IMR-90 (cell line): ENCODE results near the gene IFIT3. TPM values are rescaled to one million over a fixed set of nuclear protein-coding genes. Genes with fewer than 3 reads are reported as not detected.

ENCODE experiments used
- ATAC-seq: fragments of 200-7000 bp; cut with Tn5 transposase; 2 replicates; pipeline ENCODE4 v1.9.1; 2020; ENCODE audit warnings: low read depth, mild to moderate bottlenecking, moderate library complexity
- BruUV-seq: library from RNA; stranded (reverse); fragments of 400-500 nt; replicated peaks from 2 replicates; lab custom pipeline; 2021; lab: Mats Ljungman, UMichigan
- CTCF ChIA-PET: fragments of 300-600 bp; formaldehyde crosslinking; extraction: SDS; loops from one replicate; lab custom pipeline; 2021; ENCODE audit warnings: antibody characterized with exemption; lab: Yijun Ruan, JAX
- POLR2A ChIA-PET: fragments of 300-600 bp; sonication (Branson Sonifier 250); formaldehyde crosslinking; loops from one replicate; lab custom pipeline; 2022; ENCODE audit warnings: antibody characterized with exemption; ENCODE audit not compliant: unreplicated experiment; lab: Charles Lee
- DNase-seq: peaks from one replicate; pipeline ENCODE4 v3.0.0; 2013
- H2AFZ ChIP-seq: replicated peaks from 2 replicates; pipeline ENCODE3; 2013; ENCODE audit warnings: low read length, mild to moderate bottlenecking; ENCODE audit not compliant: poor library complexity
- H2AK5ac ChIP-seq: 2 replicates; pipeline ENCODE4 v1.6.1; 2013; ENCODE audit warnings: low read depth, low read length, inconsistent platforms
- H2AK9ac ChIP-seq: replicated peaks from 2 replicates; pipeline ENCODE3; 2013; ENCODE audit warnings: mild to moderate bottlenecking, low read depth, low read length, moderate library complexity; ENCODE audit not compliant: poor library complexity
- H2BK120ac ChIP-seq: 2 replicates; pipeline ENCODE4 v1.6.1; 2013; ENCODE audit warnings: low read depth, low read length, inconsistent platforms
- H2BK15ac ChIP-seq: 3 replicates; pipeline ENCODE4 v1.6.1; 2013; ENCODE audit warnings: low read depth, low read length, inconsistent platforms
- H2BK20ac ChIP-seq: 2 replicates; pipeline ENCODE4 v1.6.1; 2013; ENCODE audit warnings: low read depth, mild to moderate bottlenecking, inconsistent platforms, low read length, moderate library complexity
- H2BK5ac ChIP-seq: 2 replicates; pipeline ENCODE4 v1.6.1; 2013; ENCODE audit warnings: mild to moderate bottlenecking, low read depth, low read length, inconsistent platforms; ENCODE audit not compliant: poor library complexity, severe bottlenecking
- H3K14ac ChIP-seq: replicated peaks from 2 replicates; pipeline ENCODE4 v1.6.1; 2013; ENCODE audit warnings: low read depth, low read length, inconsistent platforms
- H3K18ac ChIP-seq: 2 replicates; pipeline ENCODE4 v1.6.1; 2013; ENCODE audit warnings: low read depth, low read length, control low read depth
- H3K23ac ChIP-seq: 2 replicates; pipeline ENCODE4 v1.6.1; 2013; ENCODE audit warnings: low read depth, low read length, inconsistent platforms
- H3K27ac ChIP-seq: 2 replicates; pipeline ENCODE4 v1.5.1; 2013; ENCODE audit warnings: mild to moderate bottlenecking, control low read depth, low read length; ENCODE audit not compliant: insufficient read depth
- H3K27me3 ChIP-seq: 2 replicates; pipeline ENCODE4 v1.6.1; 2013; ENCODE audit warnings: low read length; ENCODE audit not compliant: control insufficient read depth, insufficient read depth
- H3K36me3 ChIP-seq: 2 replicates; pipeline ENCODE4 v1.6.1; 2013; ENCODE audit warnings: low read length, mixed read lengths; ENCODE audit not compliant: control insufficient read depth, insufficient read depth
- H3K4ac ChIP-seq: 2 replicates; pipeline ENCODE4 v1.6.1; 2013; ENCODE audit warnings: low read depth, low read length, inconsistent platforms
- H3K4me1 ChIP-seq: 2 replicates; pipeline ENCODE4 v1.6.1; 2013; ENCODE audit warnings: low read length, mixed read lengths; ENCODE audit not compliant: control insufficient read depth, insufficient read depth
- H3K4me2 ChIP-seq: 2 replicates; pipeline ENCODE4 v1.6.1; 2013; ENCODE audit warnings: low read depth, mild to moderate bottlenecking, control low read depth, low read length, moderate library complexity
- H3K4me3 ChIP-seq: 2 replicates; pipeline ENCODE4 v1.5.1; 2013; ENCODE audit warnings: low read depth, mild to moderate bottlenecking, control low read depth, low read length, moderate library complexity; ENCODE audit not compliant: insufficient read depth
- H3K56ac ChIP-seq: 2 replicates; pipeline ENCODE4 v1.6.1; 2013; ENCODE audit warnings: low read length, inconsistent platforms; ENCODE audit not compliant: insufficient read depth; ENCODE audit errors: extremely low read depth
- H3K79me1 ChIP-seq, 2 experiments: 2 replicates each; pipeline ENCODE4 v1.6.1; 2013; ENCODE audit warnings: low read length in 2 of 2, inconsistent platforms in 1 of 2, low read depth in 1 of 2
- H3K9ac ChIP-seq: 2 replicates; pipeline ENCODE4 v1.6.1; 2013; ENCODE audit warnings: low read depth, low read length, control low read depth
- H3K9me1 ChIP-seq: 2 replicates; pipeline ENCODE4 v1.6.1; 2013; ENCODE audit warnings: low read length, inconsistent platforms; ENCODE audit not compliant: insufficient read depth
- H3K9me3 ChIP-seq: 2 replicates; pipeline ENCODE4 v1.6.1; 2013; ENCODE audit warnings: low read length; ENCODE audit not compliant: control insufficient read depth, insufficient read depth
- H4K20me1 ChIP-seq: 2 replicates; pipeline ENCODE4 v1.6.1; 2013; ENCODE audit warnings: low read length, inconsistent platforms; ENCODE audit not compliant: insufficient read depth
- H4K5ac ChIP-seq: 2 replicates; pipeline ENCODE4 v1.6.1; 2013; ENCODE audit warnings: mild to moderate bottlenecking, low read depth, low read length, control low read depth
- H4K8ac ChIP-seq, 2 experiments: 2 replicates each; pipeline ENCODE4 v1.6.1; 2013; ENCODE audit warnings: low read depth in 2 of 2, low read length in 2 of 2, control low read depth in 1 of 2, inconsistent platforms in 1 of 2
- H4K91ac ChIP-seq: 2 replicates; pipeline ENCODE4 v1.6.1; 2013; ENCODE audit warnings: low read depth, low read length, inconsistent platforms; ENCODE audit not compliant: insufficient read depth
- CEBPB ChIP-seq: IDR thresholded peaks from 2 replicates; pipeline ENCODE4 v1.6.1; 2012; ENCODE audit warnings: low read depth, low read length, improper control_type of control experiment
- CHD1 ChIP-seq: IDR thresholded peaks from 2 replicates; pipeline ENCODE4 v1.6.1; 2012; ENCODE audit warnings: low read depth, low read length, improper control_type of control experiment
- ELK1 ChIP-seq: fragments of 150-350 bp; IDR thresholded peaks from 2 replicates; pipeline ENCODE4 v1.6.1; 2016; ENCODE audit warnings: low read depth, mild to moderate bottlenecking, low read length, moderate library complexity, borderline replicate concordance
- FOS ChIP-seq: fragments of 150-350 bp; IDR thresholded peaks from 2 replicates; pipeline ENCODE4 v1.6.1; 2016; ENCODE audit warnings: low read depth, low read length
- MAFK ChIP-seq: IDR thresholded peaks from 2 replicates; pipeline ENCODE4 v1.6.1; 2012; ENCODE audit warnings: low read depth, low read length, improper control_type of control experiment
- NFE2L2 ChIP-seq: fragments of 150-350 bp; IDR thresholded peaks from 2 replicates; pipeline ENCODE4 v1.6.1; 2016; ENCODE audit warnings: low read depth, mild to moderate bottlenecking, low read length
- POLR2A ChIP-seq: IDR thresholded peaks from 2 replicates; pipeline ENCODE4 v1.6.1; 2012; ENCODE audit warnings: mild to moderate bottlenecking, low read depth, low read length
- RCOR1 ChIP-seq: IDR thresholded peaks from 2 replicates; pipeline ENCODE4 v1.6.1; 2012; ENCODE audit warnings: mild to moderate bottlenecking, low read length, improper control_type of control experiment; ENCODE audit not compliant: insufficient replicate concordance
- RFX5 ChIP-seq: IDR thresholded peaks from 2 replicates; pipeline ENCODE4 v1.8.0; 2012; ENCODE audit warnings: low read depth, mild to moderate bottlenecking, low read length, moderate library complexity
- SMC3 ChIP-seq: fragments of 150-350 bp; IDR thresholded peaks from 2 replicates; pipeline ENCODE4 v1.6.1; 2016; ENCODE audit warnings: low read depth, mild to moderate bottlenecking, antibody characterized with exemption, low read length, moderate library complexity
- USF2 ChIP-seq: fragments of 150-350 bp; IDR thresholded peaks from 2 replicates; pipeline ENCODE4 v1.6.1; 2017; ENCODE audit warnings: mild to moderate bottlenecking, antibody characterized with exemption, low read length, low read depth
- WGBS, 2 experiments: methylation state at CpG; one replicate each; pipeline versions ENCODE4 v1.1.5 to v1.1.7; 2013; ENCODE audit warnings: missing lambda C conversion rate in 2 of 2; ENCODE audit not compliant: insufficient read length in 1 of 2; ENCODE audit errors: extremely low coverage in 2 of 2; 5-methylcytosine and 5-hydroxymethylcytosine counted together
- dilution Hi-C: fragments of 300-500 bp; cut with HindIII; formaldehyde crosslinking; loops from one replicate; pipeline ENCODE4 v1.14.3; 2018; ENCODE audit warnings: low sequenced_read_pairs; ENCODE audit not compliant: unreplicated experiment
- in situ Hi-C: fragments of 300-500 bp; cut with MboI; formaldehyde crosslinking; loops from 3 replicates; pipeline ENCODE4 v1.14.3; 2019; ENCODE audit warnings: low sequenced_read_pairs, inconsistent platforms, mixed read lengths
- intact Hi-C: fragments of 100-400 bp; cut with micrococcal nuclease; formaldehyde crosslinking; loops from 2 replicates; pipeline ENCODE4 v1.10.0; 2022
- polyA plus RNA-seq, 3 experiments: library from polyadenylated mRNA; depleted of rRNA; stranded (reverse); fragments of >200 nt; gene quantifications; 2 replicates each; pipeline ENCODE4 v1.2.3, GENCODE V29; 2012; ENCODE audit warnings: low replicate concordance in 1 of 3
- total RNA-seq: library from RNA; depleted of rRNA; stranded (reverse); fragments of >200 nt; gene quantifications from 2 replicates; pipeline ENCODE4 v1.2.3, GENCODE V29; 2012

The IFIT3 gene
- total and polyA plus RNA-seq, 2 of the 4 experiments (the other 2 are of a cell fraction) = 3.5 to 7.3 TPM

- no peak for TF ChIP-seq FOS
Measured at GRCh38 chr10:89310056-89310893, 17.5 kb upstream of the IFIT3 start (continued).

- H2AFZ ChIP-seq = no peak overlapping the region
- ChIA-PET POLR2A (no interaction called here), CTCF (no interaction called here)
- H3K4me3 ChIP-seq = no peak overlapping the region
- no peak for TF ChIP-seq FOS
- no peak for TF ChIP-seq CHD1
- TF ChIP-seq CEBPB = no peak
- no peak for TF ChIP-seq NFE2L2
- no peak for TF ChIP-seq MAFK
- TF ChIP-seq POLR2A = no peak
- no peak for TF ChIP-seq RFX5
- no peak for TF ChIP-seq USF2
- no peak for TF ChIP-seq RCOR1
- no peak for TF ChIP-seq SMC3
- TF ChIP-seq ELK1 = no peak
- H3K4ac ChIP-seq = no peak overlapping the region
- no peak overlapping the region for H3K27ac ChIP-seq
- H2BK15ac ChIP-seq = no peak overlapping the region
- no peak overlapping the region for H4K5ac ChIP-seq
- H2BK120ac ChIP-seq = no peak overlapping the region
- DNase-seq (no peak), ATAC-seq (no peak)
- H3K4me1 ChIP-seq = no peaks in the 10 kb centered on the region
- dilution Hi-C loops = no loop called here
- H2BK5ac ChIP-seq = no peak overlapping the region
- no peak overlapping the region for H3K9ac ChIP-seq
- H4K20me1 ChIP-seq = no peaks in the 10 kb centered on the region
- no peak overlapping the region for H2AK9ac ChIP-seq
- in situ Hi-C loops = no loop called here
- H3K27me3 ChIP-seq = no peaks in the 10 kb centered on the region; the same call in 1 of the 2 replicates
- no peak overlapping the region for H2AK5ac ChIP-seq
- H3K79me1 ChIP-seq = no peaks in the 10 kb centered on the region
- H3K18ac ChIP-seq = no peak overlapping the region
- H3K56ac ChIP-seq = no peak overlapping the region
- H2BK20ac ChIP-seq = no peak overlapping the region
- H3K9me1 ChIP-seq = no peaks in the 10 kb centered on the region
- H3K4me2 ChIP-seq = no peak overlapping the region
- H3K36me3 ChIP-seq = no peaks in the 10 kb centered on the region
- H4K91ac ChIP-seq = no peak overlapping the region
- no TSS peak for BruUV-seq
- intact Hi-C loops = no loop called here
- H3K9me3 ChIP-seq = no peaks in the 10 kb centered on the region
- H4K8ac ChIP-seq = no peak overlapping the region
- no peak overlapping the region for H3K14ac ChIP-seq
- no CpG with 5 or more reads among the region's 1 CpG for WGBS, 2 experiments
- H3K23ac ChIP-seq = no peak overlapping the region
Measured at GRCh38 chr10:89312973-89313372, 14.8 kb upstream of the IFIT3 start.
